Panc1 (cell line): ENCODE results near the gene SLC16A6.

Source experiments
- POLR2AphosphoS5 ChIP-seq: IDR thresholded peaks from 2 replicates; pipeline ENCODE4 v1.6.1; 2012; ENCODE audit warnings: mild to moderate bottlenecking, low read depth, low read length, moderate library complexity
- TF ChIP-seq, protein P1 (sequence below): fragments of 450-650 bp; IDR thresholded peaks from 2 replicates; pipeline ENCODE4 v1.5.1; 2017; ENCODE audit warnings: mild to moderate bottlenecking

DNA sequence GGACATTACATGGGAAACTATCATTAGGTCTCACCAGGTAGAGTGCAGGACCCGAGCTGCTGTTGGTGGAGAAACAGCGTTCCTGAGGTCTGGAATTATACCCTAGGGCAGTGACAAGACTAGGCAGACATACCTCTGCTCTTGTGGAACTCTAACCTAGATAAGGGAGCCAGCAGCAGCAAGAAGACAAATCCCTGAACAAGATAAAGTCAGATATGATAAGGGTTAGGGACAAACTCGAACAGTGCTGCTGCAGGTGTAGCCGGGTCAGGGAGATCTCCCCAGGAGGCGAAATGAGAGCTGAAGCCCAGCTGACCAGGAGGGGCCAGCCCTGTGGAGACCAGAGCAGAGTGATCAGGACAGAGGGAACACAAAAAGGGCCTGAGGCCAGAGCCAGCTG lies 35.0 kb upstream of the SLC16A6 start:
- TF ChIP-seq, protein P1, sequence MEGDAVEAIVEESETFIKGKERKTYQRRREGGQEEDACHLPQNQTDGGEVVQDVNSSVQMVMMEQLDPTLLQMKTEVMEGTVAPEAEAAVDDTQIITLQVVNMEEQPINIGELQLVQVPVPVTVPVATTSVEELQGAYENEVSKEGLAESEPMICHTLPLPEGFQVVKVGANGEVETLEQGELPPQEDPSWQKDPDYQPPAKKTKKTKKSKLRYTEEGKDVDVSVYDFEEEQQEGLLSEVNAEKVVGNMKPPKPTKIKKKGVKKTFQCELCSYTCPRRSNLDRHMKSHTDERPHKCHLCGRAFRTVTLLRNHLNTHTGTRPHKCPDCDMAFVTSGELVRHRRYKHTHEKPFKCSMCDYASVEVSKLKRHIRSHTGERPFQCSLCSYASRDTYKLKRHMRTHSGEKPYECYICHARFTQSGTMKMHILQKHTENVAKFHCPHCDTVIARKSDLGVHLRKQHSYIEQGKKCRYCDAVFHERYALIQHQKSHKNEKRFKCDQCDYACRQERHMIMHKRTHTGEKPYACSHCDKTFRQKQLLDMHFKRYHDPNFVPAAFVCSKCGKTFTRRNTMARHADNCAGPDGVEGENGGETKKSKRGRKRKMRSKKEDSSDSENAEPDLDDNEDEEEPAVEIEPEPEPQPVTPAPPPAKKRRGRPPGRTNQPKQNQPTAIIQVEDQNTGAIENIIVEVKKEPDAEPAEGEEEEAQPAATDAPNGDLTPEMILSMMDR, result no peak
- TF ChIP-seq POLR2AphosphoS5, result no peak
